Mucosa of descending colon (tissue), 3 donors: ENCODE measurements around the gene SAAL1. TPM values are rescaled to one million over a fixed set of nuclear protein-coding genes. Genes with fewer than 3 reads are reported as not detected.

Experiments
- ATAC-seq: fragments of 200-7000 bp; cut with Tn5 transposase; one replicate; pipeline ENCODE4 v1.9.1; 2020; ENCODE audit warnings: mild to moderate bottlenecking, moderate library complexity
- DNase-seq, 3 donors: peaks; one replicate each; pipeline ENCODE4 v3.0.0-alpha.2; 2020
- H3K36me3 ChIP-seq: fragments of 200-600 bp; one replicate; pipeline ENCODE4 v1.8.0; 2021; ENCODE audit warnings: low read depth, mild to moderate bottlenecking
- H3K4me1 ChIP-seq: fragments of 200-600 bp; one replicate; pipeline ENCODE4 v1.8.0; 2021; ENCODE audit warnings: low read depth, mild to moderate bottlenecking
- H3K4me3 ChIP-seq: fragments of 200-600 bp; one replicate; pipeline ENCODE4 v1.8.0; 2021; ENCODE audit warnings: mild to moderate bottlenecking
- H3K9me3 ChIP-seq: fragments of 200-600 bp; one replicate; pipeline ENCODE4 v1.8.0; 2021; ENCODE audit warnings: mild to moderate bottlenecking
- intact Hi-C, 2 donors: fragments of 100-400 bp; cut with DNase I in 1 of 2; cut with micrococcal nuclease in 1 of 2; formaldehyde crosslinking; loops; one replicate each; pipeline versions ENCODE4 v1.11.0 to v1.11.1; 2022; cut with DNase I, micrococcal nuclease
- total RNA-seq, 3 donors: library from RNA; stranded (reverse); fragmentation: NEBNext Ultra II Directional in 2 of 3; extraction: Animal tissue kit (Norgen Biotek cat#: 25700) in 2 of 3; gene quantifications; one replicate each; pipeline versions ENCODE4 v1.2.1 to v1.2.4, GENCODE V29; 2021 to 2023
- TF ChIP-seq, protein P1 (sequence below): fragments of 200-600 bp; IDR thresholded peaks from one replicate; pipeline ENCODE4 v1.8.0; 2022; ENCODE audit warnings: antibody characterized with exemption, mild to moderate bottlenecking
- donor health status: DM: no; HTN: no; CAD: no; lungs with moderate emphysema.
- donor health status: DM: no; HTN: no; CAD: no.
- donor health status: DM: no; HTN: yes; CAD: no.

SAAL1 gene
- total RNA-seq, 3 donors from 2014 or later, result 11.3 to 13.4 (median 11.6) TPM

DNA sequence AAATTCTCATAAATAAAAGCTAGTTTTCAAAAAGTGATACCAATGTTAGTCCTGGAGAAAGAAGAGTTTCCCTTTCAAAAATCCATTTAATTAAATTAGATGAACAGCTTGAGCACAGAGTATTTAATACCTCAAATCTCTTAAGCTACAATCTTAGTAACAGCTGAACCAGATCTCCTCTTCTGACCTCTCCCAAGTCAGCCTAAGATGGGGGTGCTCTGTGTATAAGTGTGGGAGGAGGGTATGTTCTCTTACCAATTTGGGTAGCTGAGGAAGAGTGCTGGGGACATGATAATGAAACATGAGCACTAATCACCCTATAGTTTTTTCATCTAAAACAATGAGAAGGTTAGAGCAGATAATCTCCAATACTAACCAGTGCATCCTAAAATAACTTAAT lies 69.4 kb downstream of the SAAL1 start:
- H3K4me1 ChIP-seq, result no peaks in the 10 kb centered on the region
- DNase-seq (no peak), ATAC-seq (no peak)
- intact Hi-C loops, result no loop called here
- H3K36me3 ChIP-seq, result no peaks in the 10 kb centered on the region
- H3K9me3 ChIP-seq, result no peaks in the 10 kb centered on the region
- TF ChIP-seq, protein P1, sequence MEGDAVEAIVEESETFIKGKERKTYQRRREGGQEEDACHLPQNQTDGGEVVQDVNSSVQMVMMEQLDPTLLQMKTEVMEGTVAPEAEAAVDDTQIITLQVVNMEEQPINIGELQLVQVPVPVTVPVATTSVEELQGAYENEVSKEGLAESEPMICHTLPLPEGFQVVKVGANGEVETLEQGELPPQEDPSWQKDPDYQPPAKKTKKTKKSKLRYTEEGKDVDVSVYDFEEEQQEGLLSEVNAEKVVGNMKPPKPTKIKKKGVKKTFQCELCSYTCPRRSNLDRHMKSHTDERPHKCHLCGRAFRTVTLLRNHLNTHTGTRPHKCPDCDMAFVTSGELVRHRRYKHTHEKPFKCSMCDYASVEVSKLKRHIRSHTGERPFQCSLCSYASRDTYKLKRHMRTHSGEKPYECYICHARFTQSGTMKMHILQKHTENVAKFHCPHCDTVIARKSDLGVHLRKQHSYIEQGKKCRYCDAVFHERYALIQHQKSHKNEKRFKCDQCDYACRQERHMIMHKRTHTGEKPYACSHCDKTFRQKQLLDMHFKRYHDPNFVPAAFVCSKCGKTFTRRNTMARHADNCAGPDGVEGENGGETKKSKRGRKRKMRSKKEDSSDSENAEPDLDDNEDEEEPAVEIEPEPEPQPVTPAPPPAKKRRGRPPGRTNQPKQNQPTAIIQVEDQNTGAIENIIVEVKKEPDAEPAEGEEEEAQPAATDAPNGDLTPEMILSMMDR, result no peak
- no peak overlapping the region for H3K4me3 ChIP-seq

Other genes with a start within 250 kb of the SAAL1 start
- 10 to 100 TPM; 23.6 to 45.0 (median 23.8) TPM for gene SERGEF, start 93.0 kb downstream of the SAAL1 start, total RNA-seq
- gene TPH1, start 59.8 kb downstream of the SAAL1 start, total RNA-seq, result 10 to 100 TPM in 2 of 3 donors, 1 to 10 TPM in 1; 1.4 to 12.8 (median 10.7) TPM
- under 1 TPM in 1 of 3 donors, not detected in 2; 0.17 TPM for gene MRGPRX3, start 26.5 kb upstream of the SAAL1 start, total RNA-seq
- gene MRGPRX4, start 66.8 kb upstream of the SAAL1 start, total RNA-seq, result not detected
- gene SAA4, start 130.7 kb upstream of the SAAL1 start, total RNA-seq, result not detected
- gene SAA2, start 142.6 kb upstream of the SAAL1 start, total RNA-seq, result 1 to 10 TPM; 1.3 to 2.0 (median 1.7) TPM
- gene SAA1, start 160.2 kb upstream of the SAAL1 start, total RNA-seq, result 10 to 100 TPM in 1 of 3 donors, 1 to 10 TPM in 2; 3.9 to 11.3 (median 8.0) TPM
- 10 to 100 TPM in 2 of 3 donors, 1 to 10 TPM in 1; 9.8 to 16.6 (median 14.1) TPM for gene HPS5, start 216.1 kb upstream of the SAAL1 start, total RNA-seq
- 10 to 100 TPM; 32.8 to 43.3 (median 35.9) TPM for gene GTF2H1, start 216.5 kb upstream of the SAAL1 start, total RNA-seq